ENCODE measurements around the gene COX19. TPM values are rescaled to one million over a fixed set of nuclear protein-coding genes. Genes with fewer than 3 reads are reported as not detected.

The COX19 gene
- total RNA-seq, 4 donors from 2014 or later = 6.3 to 13.3 (median 9.7) TPM

DNA sequence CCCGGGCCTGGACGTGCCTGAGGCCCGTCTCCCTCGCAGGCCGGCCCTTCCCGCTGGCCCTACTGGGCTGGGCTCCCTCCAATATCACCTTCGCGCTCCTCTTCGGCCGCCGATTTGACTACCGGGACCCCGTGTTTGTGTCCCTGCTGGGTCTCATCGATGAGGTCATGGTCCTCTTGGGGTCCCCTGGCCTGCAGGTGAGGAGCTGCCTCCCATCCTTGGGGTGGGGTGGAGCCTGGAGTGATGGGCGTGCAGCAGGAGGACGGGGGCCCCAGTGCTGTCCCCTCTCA, 9.7 kb upstream of the COX19 start:
- H3K36me3 ChIP-seq = no peaks in the 10 kb centered on the region
- H3K4me1 ChIP-seq = peaks cover 4 to 20% (median 10%) of the 10 kb centered on the region in 4 donors
- H3K4me3 ChIP-seq = no peak overlapping the region
- no peak overlapping the region for H3K27ac ChIP-seq (replicated peaks in 1 of 4)
- peaks cover 0 to 79% (median 41%) of the 10 kb centered on the region in 4 donors for H3K27me3 ChIP-seq
- 83% methylated on average over 15 of the region's 16 CpGs for WGBS
- no peak for DNase-seq (ENCODE audit: extremely low spot score)
- no peak for TF ChIP-seq POLR2A (IDR thresholded peaks at IDR 0.05; ENCODE audit: low read depth)
- no peak for TF ChIP-seq POLR2AphosphoS5 (IDR thresholded peaks at IDR 0.05)
- no peak for TF ChIP-seq CTCF (IDR thresholded peaks at IDR 0.05)
- no peak for TF ChIP-seq EP300 (IDR thresholded peaks at IDR 0.05)
- H3K9me3 ChIP-seq = no peaks in the 10 kb centered on the region
- intact Hi-C loops (cut with DNase I) = no loop called here

- DNase-seq (ENCODE audit: extremely low spot score) = no peak
- WGBS = 82% methylated on average over 21 of the region's 39 CpGs
- Histone ChIP-seq H3K27ac (replicated peaks in 1 of 4) (no peak overlapping the region), H3K36me3 (no peaks in the 10 kb centered on the region), H3K27me3 (peaks cover 0 to 77% (median 41%) of the 10 kb centered on the region in 4 donors), H3K9me3 (no peaks in the 10 kb centered on the region), H3K4me3 (no peak overlapping the region), H3K4me1 (peaks cover 4 to 20% (median 10%) of the 10 kb centered on the region in 4 donors)
- intact Hi-C loops (cut with DNase I) = no loop called here
- TF ChIP-seq CTCF (IDR thresholded peaks at IDR 0.05) (no peak), POLR2A (IDR thresholded peaks at IDR 0.05; ENCODE audit: low read depth) (no peak), EP300 (IDR thresholded peaks at IDR 0.05) (no peak), POLR2AphosphoS5 (IDR thresholded peaks at IDR 0.05) (no peak)
These were observed 9.2 kb upstream of the COX19 start for GRCh38 chr7:984361-985126.

- H3K9me3 ChIP-seq = no peaks in the 10 kb centered on the region
- peaks cover 4 to 13% (median 6%) of the 10 kb centered on the region in 4 donors for H3K4me1 ChIP-seq
- DNase-seq (ENCODE audit: extremely low spot score) = no peak
- no peak for TF ChIP-seq EP300 (IDR thresholded peaks at IDR 0.05)
- TF ChIP-seq POLR2AphosphoS5 (IDR thresholded peaks at IDR 0.05) = no peak
- no peak for TF ChIP-seq CTCF (IDR thresholded peaks at IDR 0.05)
- no peak for TF ChIP-seq POLR2A (IDR thresholded peaks at IDR 0.05; ENCODE audit: low read depth)
- peaks cover 0 to 68% (median 36%) of the 10 kb centered on the region in 4 donors for H3K27me3 ChIP-seq
- no CpG with 5 or more reads among the region's 20 CpGs for WGBS
- H3K36me3 ChIP-seq = no peaks in the 10 kb centered on the region
- H3K27ac ChIP-seq (replicated peaks in 1 of 4) = no peak overlapping the region
- intact Hi-C loops (cut with DNase I) = no loop called here
- no peak overlapping the region for H3K4me3 ChIP-seq
These were observed 8.3 kb upstream of the COX19 start for GRCh38 chr7:983616-984071.

DNA sequence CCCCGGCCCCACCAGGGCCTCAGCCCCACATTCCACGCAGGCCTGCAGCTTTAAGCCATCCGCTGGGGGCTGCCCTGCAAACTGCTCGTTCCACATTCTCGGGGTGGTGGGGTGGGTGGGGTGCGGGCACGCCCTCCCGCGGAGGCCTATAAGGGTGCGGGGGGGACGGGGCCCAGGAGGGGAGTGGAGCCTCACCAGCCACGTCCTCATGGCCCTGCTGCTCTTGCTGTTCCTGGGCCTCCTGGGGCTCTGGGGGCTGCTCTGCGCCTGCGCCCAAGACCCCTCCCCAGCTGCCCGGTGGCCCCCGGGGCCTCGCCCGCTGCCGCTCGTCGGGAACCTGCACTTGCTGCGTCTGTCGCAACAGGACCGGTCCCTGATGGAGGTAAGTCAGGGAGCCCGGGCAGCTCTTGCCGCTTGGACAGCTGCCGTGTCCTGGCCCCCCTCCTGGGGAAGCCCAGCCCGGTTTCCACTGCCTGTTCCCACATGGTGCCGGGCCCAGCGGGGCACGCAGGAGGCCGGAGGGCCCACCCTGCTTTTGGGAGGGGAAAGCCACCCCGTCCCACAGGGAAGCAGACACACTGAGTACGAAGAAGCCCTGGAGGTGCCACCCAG, 7.8 kb upstream of the COX19 start, which contains the start of gene CYP2W1:
CYP2W1 (plus strand) TSS at position 178 of the 612 bp plus-strand sequence; CDS start at position 209, 31 bp downstream.
- Histone ChIP-seq H3K27ac (replicated peaks in 1 of 4) (no peak within 1 kb of the TSS), H3K9me3 (no peaks in the 10 kb centered on the region), H3K4me3 (no peak within 1 kb of the TSS), H3K27me3 (peaks cover 0 to 63% (median 32%) of the 10 kb centered on the region in 4 donors), H3K36me3 (no peaks in the 10 kb centered on the region), H3K4me1 (peaks cover 0 to 8% (median under 1%) of the 10 kb centered on the region in 4 donors)
- intact Hi-C loops (cut with DNase I) = no loop called here
- no peak for TF ChIP-seq POLR2AphosphoS5 (IDR thresholded peaks at IDR 0.05)
- TF ChIP-seq CTCF (IDR thresholded peaks at IDR 0.05) = no peak
- TF ChIP-seq EP300 (IDR thresholded peaks at IDR 0.05) = no peak
- no peak for TF ChIP-seq POLR2A (IDR thresholded peaks at IDR 0.05; ENCODE audit: low read depth)
- WGBS = 61% methylated on average over 7 of the region's 34 CpGs
- DNase-seq (ENCODE audit: extremely low spot score) = no peak
